ENCODE measurements around the gene BPTF. TPM values are rescaled to one million over a fixed set of nuclear protein-coding genes. Genes with fewer than 3 reads are reported as not detected.

The BPTF gene
- total and polyA plus RNA-seq, 2 of the 13 experiments (the other 11 are each of a cell fraction or from before 2014, with no cell fraction given): 43.5 to 66.1 TPM

- peak; percentile 81 for TF ChIP-seq UBTF (CRISPR knock-in tag; IDR thresholded peaks at IDR 0.05)
- peak; percentile 41 to 50; a peak in 1 of 4 replicates for TF ChIP-seq POLR2A (IDR thresholded peaks at IDR 0.05; ENCODE audit: insufficient read depth in 1 of 2, low read depth in 2 of 2, low read length in 2 of 2)
- TF ChIP-seq ELK4 (CRISPR knock-in tag; IDR thresholded peaks at IDR 0.05; ENCODE audit: borderline replicate concordance): no peak
- no peak for TF ChIP-seq MLX (CRISPR knock-in tag; IDR thresholded peaks at IDR 0.05)
- TF ChIP-seq BHLHE40 (IDR thresholded peaks at IDR 0.05; ENCODE audit: low read length): no peak
- no peak for TF ChIP-seq ZNF20 (CRISPR knock-in tag; IDR thresholded peaks at IDR 0.05)
- no peak for TF ChIP-seq PAF1 (CRISPR knock-in tag; IDR thresholded peaks at IDR 0.05)
- peak; percentile 93 for TF ChIP-seq ZNF891 (CRISPR knock-in tag; IDR thresholded peaks at IDR 0.05)
- no peak; the same call in 1 of the 2 replicates for TF ChIP-seq MAZ (IDR thresholded peaks at IDR 0.05; ENCODE audit: borderline replicate concordance, low read depth, low read length)
- TF ChIP-seq MAZ (CRISPR knock-in tag; IDR thresholded peaks at IDR 0.05; ENCODE audit: low read depth): peak; percentile 50; the same call in 1 of the 2 replicates
- TF ChIP-seq MED1 (CRISPR knock-in tag; IDR thresholded peaks at IDR 0.05): peak; percentile 45; the same call in 1 of the 2 replicates
- TF ChIP-seq LBX2 (CRISPR knock-in tag; IDR thresholded peaks at IDR 0.05; ENCODE audit: borderline replicate concordance): no peak; the same call in 1 of the 2 replicates
- no peak for TF ChIP-seq MBD4 (IDR thresholded peaks at IDR 0.05; ENCODE audit: borderline replicate concordance, low read length)
- TF ChIP-seq KMT2A (CRISPR knock-in tag; IDR thresholded peaks at IDR 0.05): peak; percentile 75; the same call in 1 of the 2 replicates
- TF ChIP-seq ZNF414 (CRISPR knock-in tag; IDR thresholded peaks at IDR 0.05): no peak
- TF ChIP-seq THAP11 (CRISPR knock-in tag; IDR thresholded peaks at IDR 0.05): no peak
- 0 out of 2 replicates have a peak, but pooled peaks have one; percentile 20 for TF ChIP-seq SIX1 (CRISPR knock-in tag; IDR thresholded peaks at IDR 0.05; ENCODE audit: borderline replicate concordance)
- TF ChIP-seq MXD3 (CRISPR knock-in tag; IDR thresholded peaks at IDR 0.05): no peak; the same call in 1 of the 2 replicates
- TF ChIP-seq MBNL3 (CRISPR knock-in tag; conservative IDR thresholded peaks at IDR 0.05): no peak
- no peak for TF ChIP-seq SSRP1 (CRISPR knock-in tag; IDR thresholded peaks at IDR 0.05)
- no peak for TF ChIP-seq NCOR1 (IDR thresholded peaks at IDR 0.05; ENCODE audit: borderline replicate concordance, low read length)
- no peak; the same call in 1 of the 2 replicates for TF ChIP-seq ZNF558 (CRISPR knock-in tag; IDR thresholded peaks at IDR 0.05; ENCODE audit: borderline replicate concordance)
- no peak for TF ChIP-seq ZBTB43 (CRISPR knock-in tag; conservative IDR thresholded peaks at IDR 0.05)
Measured at GRCh38 chr17:67993153-67993997, 168.1 kb downstream of the BPTF start (continued).

Measured in HepG2 (cell line).